RCC 7860 (cell line): ENCODE results near the gene AGAP1.

Experiments used
- DNase-seq: peaks from one replicate; pipeline ENCODE4 v3.0.0-alpha.2; 2015; ENCODE audit warnings: low spot score
- FAIRE-seq: peaks from 2 replicates; lab custom pipeline; 2012; peaks lifted over from hg19 to GRCh38; lab: Jason Lieb, UNC

The AGAP1 gene

GRCh38 chr2:235530735-235531134 is 36.9 kb downstream of the AGAP1 start:
- FAIRE-seq (no peak), DNase-seq (no peak)

- FAIRE-seq (no peak), DNase-seq (no peak)
Observed at GRCh38 chr2:235532307-235532706, 38.5 kb downstream of the AGAP1 start.

GRCh38 chr2:235533198-235533597 is 39.4 kb downstream of the AGAP1 start:
- no peak for FAIRE-seq

GRCh38 chr2:235533616-235534385 is 40.0 kb downstream of the AGAP1 start:
- no peak for DNase-seq
- FAIRE-seq: no peak

More at GRCh38 chr2:235533198-235533597, 39.4 kb downstream of the AGAP1 start:
- DNase-seq: no peak

- DNase-seq (no peak), FAIRE-seq (no peak)
Observed at GRCh38 chr2:235534678-235535422, 41.0 kb downstream of the AGAP1 start.

GRCh38 chr2:235535423-235536130 is 41.7 kb downstream of the AGAP1 start:
- FAIRE-seq: no peak
- DNase-seq: no peak

GRCh38 chr2:235536711-235537110 is 42.9 kb downstream of the AGAP1 start:
- DNase-seq (no peak), FAIRE-seq (no peak)

- FAIRE-seq: no peak
- DNase-seq: no peak
Observed at GRCh38 chr2:235537186-235537585, 43.3 kb downstream of the AGAP1 start.

GRCh38 chr2:235537587-235537986 is 43.7 kb downstream of the AGAP1 start:
- no peak for DNase-seq
- no peak for FAIRE-seq

GRCh38 chr2:235538144-235538639 is 44.3 kb downstream of the AGAP1 start:
- DNase-seq (no peak), FAIRE-seq (no peak)

GRCh38 chr2:235538981-235539380 is 45.1 kb downstream of the AGAP1 start:
- DNase-seq (no peak), FAIRE-seq (no peak)

GRCh38 chr2:235539773-235540172 is 45.9 kb downstream of the AGAP1 start:
- DNase-seq (no peak), FAIRE-seq (no peak)

- FAIRE-seq (no peak), DNase-seq (no peak)
Observed at GRCh38 chr2:235541016-235541415, 47.2 kb downstream of the AGAP1 start.

GRCh38 chr2:235541838-235542549 is 48.2 kb downstream of the AGAP1 start:
- FAIRE-seq (no peak), DNase-seq (no peak)

- DNase-seq (no peak), FAIRE-seq (no peak)
Observed at GRCh38 chr2:235542733-235543127, 48.9 kb downstream of the AGAP1 start.

GRCh38 chr2:235543128-235543750 is 49.4 kb downstream of the AGAP1 start:
- FAIRE-seq (no peak), DNase-seq (peak; percentile 66)

GRCh38 chr2:235543851-235544688 is 50.2 kb downstream of the AGAP1 start:
- DNase-seq: no peak
- no peak for FAIRE-seq

GRCh38 chr2:235544689-235544969 is 50.8 kb downstream of the AGAP1 start:
- DNase-seq (no peak), FAIRE-seq (no peak)

GRCh38 chr2:235545339-235546150 is 51.7 kb downstream of the AGAP1 start:
- no peak for FAIRE-seq

More at GRCh38 chr2:235545339-235546150, 51.7 kb downstream of the AGAP1 start:
- no peak for DNase-seq
